Lung (tissue), 12 donors: ENCODE measurements around the gene SMPDL3B. TPM values are rescaled to one million over a fixed set of nuclear protein-coding genes. Genes with fewer than 3 reads are reported as not detected.

Experiments used
- ATAC-seq: fragments of 200-7000 bp; cut with Tn5 transposase; one replicate; pipeline ENCODE4 v1.9.1; 2020; ENCODE audit warnings: moderate number of reproducible peaks; ENCODE audit not compliant: insufficient read depth, low FRiP score
- DNase-seq, 3 donors: peaks; one replicate each; pipeline ENCODE4 v3.0.0-alpha.2; 2013 to 2017
- H3K27ac ChIP-seq, 2 donors: one replicate each; pipeline ENCODE4 v1.5.1; 2013; ENCODE audit warnings: mild to moderate bottlenecking in 2 of 2, moderate library complexity in 2 of 2, control low read depth in 1 of 2, inconsistent platforms in 1 of 2, low read depth in 1 of 2, low read length in 1 of 2
- H3K27me3 ChIP-seq, 3 donors: one replicate each; pipeline ENCODE4 v1.5.1; 2013; ENCODE audit warnings: low read length in 2 of 3; ENCODE audit not compliant: control insufficient read depth in 3 of 3, insufficient read depth in 3 of 3
- H3K36me3 ChIP-seq, 4 donors: one replicate each; pipeline ENCODE4 v1.5.1; 2013; ENCODE audit warnings: low read length in 4 of 4, mild to moderate bottlenecking in 1 of 4, moderate library complexity in 1 of 4; ENCODE audit not compliant: control insufficient read depth in 4 of 4, insufficient read depth in 4 of 4
- H3K4me1 ChIP-seq, 5 donors: one replicate each; pipeline ENCODE4 v1.5.1; 2013; ENCODE audit warnings: low read length in 5 of 5, mild to moderate bottlenecking in 2 of 5, moderate library complexity in 1 of 5; ENCODE audit not compliant: control insufficient read depth in 5 of 5, insufficient read depth in 5 of 5
- H3K4me3 ChIP-seq: one replicate; pipeline ENCODE4 v1.5.1; 2013; ENCODE audit warnings: mild to moderate bottlenecking, control low read depth, moderate library complexity
- H3K9ac ChIP-seq, 2 donors: one replicate each; pipeline ENCODE4 v1.5.1; 2013; ENCODE audit warnings: low read length in 2 of 2, control low read depth in 1 of 2; ENCODE audit not compliant: insufficient read depth in 1 of 2
- H3K9me3 ChIP-seq, 4 donors: one replicate each; pipeline ENCODE4 v1.5.1; 2013; ENCODE audit warnings: low read length in 3 of 4, mild to moderate bottlenecking in 1 of 4, moderate library complexity in 1 of 4; ENCODE audit not compliant: control insufficient read depth in 4 of 4, insufficient read depth in 3 of 4
- CTCF ChIP-seq: IDR thresholded peaks from 2 replicates; pipeline ENCODE4 v1.5.1; 2012; ENCODE audit warnings: mild to moderate bottlenecking; ENCODE audit errors: control extremely low read depth, extremely low read depth
- WGBS, 2 donors: extraction: QIAGEN DNeasy Blood & Tissue Kit; methylation state at CpG; one replicate each; pipeline ENCODE4 v1.1.7; 2013; 5-methylcytosine and 5-hydroxymethylcytosine counted together
- polyA plus RNA-seq, 2 donors: library from polyadenylated mRNA; stranded (reverse); fragments of 200-250 nt; gene quantifications; one replicate each; pipeline ENCODE4 v1.2.1, GENCODE V29; 2013
- total RNA-seq, 2 donors: library from RNA; depleted of rRNA in 1 of 2; stranded (reverse); fragments of >200 nt in 1 of 2; gene quantifications; one replicate each; pipeline ENCODE4 v1.2.1, GENCODE V29; 2014 to 2021
- donor health status: control.
- donor health status: control.
- donor health status: Bipolar disorder and iron deficiency.
- donor health status: healthy.
- donor health status: DM: yes; HTN: yes; CAD: no.

The SMPDL3B gene
- total and polyA plus RNA-seq, 4 donors: 6.4 to 17.6 (median 16.8) TPM

DNA sequence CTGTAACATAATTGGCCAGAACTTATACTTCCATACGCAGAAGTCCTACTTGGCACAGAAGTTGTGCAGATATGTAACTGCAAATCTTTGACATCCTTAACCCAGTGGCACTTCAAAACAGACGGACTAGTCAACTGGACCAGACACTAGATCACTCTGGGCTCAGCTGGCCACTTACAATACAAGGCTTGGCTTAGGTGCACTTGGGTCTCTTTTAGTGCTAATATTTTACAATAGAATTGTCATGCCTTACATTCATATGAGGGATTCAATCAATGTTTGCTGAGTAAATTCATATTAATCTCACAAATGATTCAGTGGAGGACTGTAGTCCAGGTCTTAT is 45.0 kb downstream of the SMPDL3B start:
- H3K27ac ChIP-seq: no peak overlapping the region
- peaks cover 0 to 9% (median 3%) of the 10 kb centered on the region in 4 donors for H3K36me3 ChIP-seq
- no peaks in the 10 kb centered on the region for H3K27me3 ChIP-seq
- H3K9ac ChIP-seq: no peak overlapping the region
- TF ChIP-seq CTCF: no peak
- peaks cover 0 to 8% (median 2%) of the 10 kb centered on the region in 5 donors for H3K4me1 ChIP-seq
- no peak for ATAC-seq
- WGBS, 2 donors: 8 to 16% methylated on average over 2 of the region's 2 CpGs
- H3K4me3 ChIP-seq: no peak overlapping the region
- no peaks in the 10 kb centered on the region for H3K9me3 ChIP-seq
- DNase-seq: no peak

DNA sequence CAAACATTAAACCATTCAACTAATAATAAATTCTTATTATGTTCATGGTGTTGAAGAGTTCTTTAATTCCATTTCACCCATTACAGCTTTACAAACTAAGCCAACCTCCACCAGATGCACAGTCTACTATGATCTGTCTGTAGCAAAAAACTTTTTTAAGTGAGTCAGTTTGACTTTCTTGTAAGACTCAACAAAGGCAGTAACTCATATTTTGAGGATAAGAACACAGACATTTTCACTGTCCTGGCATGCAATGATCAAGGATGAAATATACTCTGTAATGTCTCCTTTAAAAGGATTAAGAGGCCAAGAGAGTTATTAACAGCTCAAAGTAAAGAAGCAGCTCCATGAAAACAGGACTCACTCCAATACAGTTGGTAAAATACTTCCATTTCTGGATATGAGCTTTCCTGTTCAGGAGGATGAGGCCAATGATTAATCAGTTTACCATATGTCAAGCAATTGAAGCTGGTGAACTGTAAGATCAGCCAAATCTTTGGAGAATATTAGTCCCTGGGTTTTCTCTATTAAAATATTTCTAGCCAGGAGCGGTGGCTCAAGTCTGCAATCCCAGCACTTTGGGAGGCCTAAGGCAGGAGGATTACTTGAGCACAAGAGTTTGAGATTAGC is 45.5 kb downstream of the SMPDL3B start:
- DNase-seq (no peak), ATAC-seq (no peak)
- H3K4me1 ChIP-seq: peaks cover 0 to 8% (median 2%) of the 10 kb centered on the region in 5 donors
- no peaks in the 10 kb centered on the region for H3K9me3 ChIP-seq
- no peak overlapping the region for H3K27ac ChIP-seq
- H3K4me3 ChIP-seq: no peak overlapping the region
- H3K27me3 ChIP-seq: no peaks in the 10 kb centered on the region
- no peak for TF ChIP-seq CTCF
- WGBS, 2 donors: 92% methylated on average over 1 of the region's 1 CpG
- no peak overlapping the region for H3K9ac ChIP-seq
- H3K36me3 ChIP-seq: peaks cover 0 to 11% (median 3%) of the 10 kb centered on the region in 4 donors

DNA sequence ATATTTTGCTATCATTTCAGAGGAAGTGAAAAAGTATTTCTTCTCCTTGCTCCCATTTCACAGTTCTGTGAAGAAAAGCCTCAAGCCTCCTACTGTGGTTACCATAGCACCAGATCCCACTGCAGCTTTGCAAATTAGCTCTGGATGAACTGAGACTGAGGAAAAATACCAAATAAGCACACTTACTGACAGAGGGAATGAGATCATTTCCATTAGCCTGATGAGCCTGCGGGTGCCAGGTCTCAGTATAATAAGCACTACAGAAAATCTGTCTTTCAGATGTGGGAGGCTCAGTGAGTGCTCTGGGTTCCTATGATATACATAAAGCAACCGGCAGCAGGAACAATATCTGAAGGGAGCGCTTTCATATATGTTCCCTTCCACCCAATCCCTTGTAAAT is 46.3 kb downstream of the SMPDL3B start:
- peaks cover 0 to 16% (median 3%) of the 10 kb centered on the region in 4 donors for H3K36me3 ChIP-seq
- TF ChIP-seq CTCF: no peak
- H3K27ac ChIP-seq: no peak overlapping the region
- H3K4me1 ChIP-seq: peaks cover 0 to 8% (median 2%) of the 10 kb centered on the region in 5 donors
- no peaks in the 10 kb centered on the region for H3K27me3 ChIP-seq
- no peak for ATAC-seq
- 93 to 94% methylated on average over 3 of the region's 3 CpGs for WGBS, 2 donors
- no peak overlapping the region for H3K9ac ChIP-seq
- no peaks in the 10 kb centered on the region for H3K9me3 ChIP-seq
- no peak overlapping the region for H3K4me3 ChIP-seq
- DNase-seq: no peak
